Gastroesophageal sphincter (tissue), 4 donors: Measurements from ENCODE around the gene DOK7. TPM values are rescaled to one million over a fixed set of nuclear protein-coding genes. Genes with fewer than 3 reads are reported as not detected.

Source experiments
- ATAC-seq: fragments of 150-250 bp; one replicate; pipeline ENCODE4 v1.9.1; 2016; ENCODE audit warnings: mild to moderate bottlenecking, moderate library complexity
- H3K27ac ChIP-seq, 4 donors: fragments of 200-600 bp; sonication (generic) in 3 of 4; 1 replicate in 3 of 4; 2 replicates in 1 of 4; pipeline ENCODE4 v1.5.1; 2016 to 2019
- H3K27me3 ChIP-seq: fragments of 200-600 bp; sonication (generic); one replicate; pipeline ENCODE4 v1.5.1; 2019
- H3K36me3 ChIP-seq, 2 donors: fragments of 200-600 bp; sonication (generic); one replicate each; pipeline ENCODE4 v1.5.1; 2019; ENCODE audit warnings: control low read depth in 1 of 2
- H3K4me1 ChIP-seq, 3 donors: fragments of 200-600 bp; sonication (generic); 1 replicate in 2 of 3; 2 replicates in 1 of 3; pipeline ENCODE4 v1.5.1; 2016 to 2019; ENCODE audit warnings: control low read depth in 2 of 3
- H3K4me3 ChIP-seq, 2 donors: fragments of 200-600 bp; sonication (generic); one replicate each; pipeline ENCODE4 v1.5.1; 2019; ENCODE audit warnings: mild to moderate bottlenecking in 1 of 2, moderate library complexity in 1 of 2
- H3K9me3 ChIP-seq, 3 donors: fragments of 200-600 bp; sonication (generic); one replicate each; pipeline ENCODE4 v1.5.1; 2017 to 2019; ENCODE audit warnings: control low read depth in 2 of 3
- CTCF ChIP-seq, 4 experiments: fragments of 200-600 bp in 2 of 4; fragments of 450-650 bp in 2 of 4; sonication (generic) in 1 of 4; IDR thresholded peaks; one replicate each; pipeline ENCODE4 v1.5.1; 2017 to 2019; ENCODE audit warnings: antibody characterized with exemption in 4 of 4, mild to moderate bottlenecking in 2 of 4, moderate library complexity in 2 of 4
- EP300 ChIP-seq: sonication (generic); formaldehyde crosslinking; IDR thresholded peaks from one replicate; pipeline ENCODE4 v1.6.1; 2017; ENCODE audit warnings: antibody characterized with exemption, mild to moderate bottlenecking
- POLR2A ChIP-seq, 2 donors: fragments of 450-650 bp; IDR thresholded peaks; one replicate each; pipeline ENCODE4 v1.6.1; 2017; ENCODE audit warnings: antibody characterized with exemption in 2 of 2, mild to moderate bottlenecking in 2 of 2, moderate library complexity in 1 of 2
- POLR2AphosphoS5 ChIP-seq: sonication (generic); formaldehyde crosslinking; IDR thresholded peaks from one replicate; pipeline ENCODE4 v1.6.1; 2017; ENCODE audit warnings: antibody characterized with exemption
- WGBS, 2 donors: methylation state at CpG; one replicate each; pipeline ENCODE4 v1.1.5; 2018; ENCODE audit warnings: low coverage in 1 of 2; 5-methylcytosine and 5-hydroxymethylcytosine counted together
- total RNA-seq, 4 donors: library from RNA; depleted of rRNA; stranded (reverse); fragments of >200 nt; gene quantifications; one replicate each; pipeline ENCODE4 v1.1.0, GENCODE V29; 2016

The DOK7 gene
- total RNA-seq, 4 donors from 2014 or later, result 0.32 to 5.3 (median 2.8) TPM

DNA sequence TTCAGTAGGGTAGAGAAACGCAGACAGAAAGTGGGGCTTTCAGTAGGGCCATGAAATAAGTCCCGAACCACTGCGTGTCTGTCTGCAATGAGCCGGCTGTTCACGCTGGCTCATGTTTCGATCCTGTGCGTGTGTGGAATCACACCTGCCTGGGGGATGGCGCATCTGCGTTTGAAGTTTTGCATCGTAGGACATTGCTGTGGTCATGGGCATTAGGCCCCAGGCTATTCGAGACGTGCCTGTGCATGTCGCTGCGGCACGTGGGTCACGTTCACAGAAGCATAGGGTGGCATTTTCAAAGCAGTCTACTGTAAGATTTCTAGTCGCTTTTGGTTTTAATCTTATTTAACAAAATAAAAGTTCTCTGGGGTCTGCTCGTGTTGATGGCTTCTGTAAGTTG is 46.8 kb upstream of the DOK7 start:
- peaks cover 0 to 63% of the 10 kb centered on the region in 2 donors for H3K36me3 ChIP-seq

DNA sequence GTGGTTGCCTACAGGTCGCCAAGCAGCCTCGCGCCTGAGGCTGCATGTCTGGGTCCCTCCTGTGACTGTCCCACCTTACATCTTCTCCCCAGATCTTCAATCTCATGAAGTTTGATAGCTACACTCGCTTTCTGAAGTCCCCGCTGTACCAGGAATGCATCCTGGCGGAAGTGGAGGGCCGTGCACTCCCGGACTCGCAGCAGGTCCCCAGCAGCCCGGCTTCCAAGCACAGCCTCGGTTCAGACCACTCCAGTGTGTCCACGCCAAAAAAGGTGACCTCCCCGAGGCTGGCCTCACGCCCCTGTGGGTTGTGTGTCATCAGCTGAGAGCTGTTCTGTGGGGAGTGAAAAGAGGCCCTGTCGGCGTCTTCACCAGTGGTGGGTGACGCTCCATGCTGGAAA is 46.3 kb upstream of the DOK7 start:
- Histone ChIP-seq H3K27me3 (no peaks in the 10 kb centered on the region), H3K9me3 (no peaks in the 10 kb centered on the region), H3K36me3 (peaks cover 0 to 68% of the 10 kb centered on the region in 2 donors), H3K4me3 (no peak overlapping the region), H3K4me1 (no peaks in the 10 kb centered on the region), H3K27ac (no peak overlapping the region)
- no peak for ATAC-seq
- WGBS, 2 donors, result 91% methylated on average over 9 of the region's 17 CpGs; no CpG with 5 or more reads in 1 of the 2 donors
- TF ChIP-seq POLR2A (IDR thresholded peaks at IDR 0.05) (no peak), CTCF (IDR thresholded peaks at IDR 0.05) (no peak), POLR2AphosphoS5 (no peak), EP300 (no peak)

More for the DNA sequence above, 46.8 kb upstream of the DOK7 start:
- no peak for TF ChIP-seq POLR2AphosphoS5
- no peak for TF ChIP-seq CTCF (IDR thresholded peaks at IDR 0.05)
- no peak for TF ChIP-seq POLR2A (IDR thresholded peaks at IDR 0.05)
- no peak for TF ChIP-seq EP300
- H3K4me1 ChIP-seq, result no peaks in the 10 kb centered on the region
- H3K4me3 ChIP-seq, result no peak overlapping the region
- H3K9me3 ChIP-seq, result no peaks in the 10 kb centered on the region
- H3K27ac ChIP-seq, result no peak overlapping the region
- no peaks in the 10 kb centered on the region for H3K27me3 ChIP-seq
- no peak for ATAC-seq
- 60 to 86% methylated on average over 2 to 13 of the region's 18 CpGs for WGBS, 2 donors

- H3K4me3 ChIP-seq, result no peak overlapping the region
- peaks cover 0 to 75% of the 10 kb centered on the region in 2 donors for H3K36me3 ChIP-seq
- 91 to 92% methylated on average over 4 to 7 of the region's 21 CpGs for WGBS, 2 donors
- H3K27ac ChIP-seq, result no peak overlapping the region
- no peak for ATAC-seq
- no peak for TF ChIP-seq CTCF (IDR thresholded peaks at IDR 0.05)
- TF ChIP-seq EP300, result no peak
- no peak for TF ChIP-seq POLR2AphosphoS5
- TF ChIP-seq POLR2A (IDR thresholded peaks at IDR 0.05), result no peak
- no peaks in the 10 kb centered on the region for H3K9me3 ChIP-seq
- H3K4me1 ChIP-seq, result no peaks in the 10 kb centered on the region
- H3K27me3 ChIP-seq, result no peaks in the 10 kb centered on the region
Measured at GRCh38 chr4:3417448-3417847, 45.7 kb upstream of the DOK7 start.

DNA sequence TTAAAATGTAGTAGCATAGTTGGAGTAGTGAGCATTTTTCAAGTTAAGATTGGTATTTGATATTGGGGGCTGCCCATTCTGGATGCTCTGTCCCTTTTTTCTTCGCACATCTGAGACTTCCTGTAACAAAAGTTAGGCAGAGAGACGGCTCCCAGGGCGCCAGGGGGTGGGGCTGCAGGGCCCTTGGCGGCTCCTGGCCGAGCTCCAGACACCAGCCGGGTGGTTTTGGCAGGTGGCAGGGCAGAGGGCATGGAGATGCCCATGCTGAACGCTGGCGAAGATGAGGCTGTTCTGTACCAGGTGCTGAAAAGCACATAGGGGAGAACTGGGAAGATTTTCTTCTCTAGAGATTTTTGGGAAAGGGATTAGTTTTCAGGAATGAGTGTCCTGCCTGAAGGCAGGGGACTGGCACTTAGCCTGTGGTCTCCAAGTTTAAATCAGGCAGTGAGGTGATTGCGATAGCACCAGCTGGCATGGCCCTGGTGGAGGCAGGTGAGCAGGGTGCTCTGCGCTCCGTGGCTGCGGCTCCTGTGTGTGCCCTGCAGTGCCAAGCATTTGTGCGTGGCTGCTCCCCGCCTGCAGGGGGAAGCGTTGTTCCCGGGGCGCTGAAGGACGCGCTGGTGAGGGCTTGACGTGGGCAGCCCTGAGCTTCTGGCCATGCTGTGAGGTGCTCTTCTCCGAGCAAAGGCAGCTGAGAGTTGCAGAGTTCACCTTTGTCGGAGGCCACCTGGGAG is 44.9 kb upstream of the DOK7 start:
- H3K27me3 ChIP-seq, result no peaks in the 10 kb centered on the region
- no peak overlapping the region for H3K4me3 ChIP-seq
- ATAC-seq, result no peak
- H3K4me1 ChIP-seq, result no peaks in the 10 kb centered on the region
- peaks cover 0 to 82% of the 10 kb centered on the region in 2 donors for H3K36me3 ChIP-seq
- WGBS, 2 donors, result 68 to 100% methylated on average over 1 to 3 of the region's 22 CpGs
- no peak overlapping the region for H3K27ac ChIP-seq
- H3K9me3 ChIP-seq, result no peaks in the 10 kb centered on the region
- TF ChIP-seq CTCF (IDR thresholded peaks at IDR 0.05) (no peak), EP300 (no peak), POLR2AphosphoS5 (no peak), POLR2A (IDR thresholded peaks at IDR 0.05) (no peak)
